HEK293 (cell line): ENCODE measurements around the gene LY6G5B.

Experiments used
- BCL11B ChIP-seq: fragments of 450-650 bp; formaldehyde crosslinking; IDR thresholded peaks from 2 replicates; pipeline ENCODE4 v1.5.1; 2016; ENCODE audit warnings: low read depth, missing biosample characterization, missing genetic modification characterization
- GLI4 ChIP-seq: fragments of 450-650 bp; formaldehyde crosslinking; IDR thresholded peaks from 2 replicates; pipeline ENCODE4 v1.5.1; 2016; ENCODE audit warnings: missing biosample characterization, missing genetic modification characterization
- IKZF3 ChIP-seq: fragments of 450-650 bp; IDR thresholded peaks from 2 replicates; pipeline ENCODE4 v1.5.0; 2018; ENCODE audit warnings: missing biosample characterization, mild to moderate bottlenecking, missing genetic modification characterization, moderate library complexity
- INSM2 ChIP-seq: fragments of 450-650 bp; formaldehyde crosslinking; IDR thresholded peaks from 2 replicates; pipeline ENCODE4 v1.5.1; 2016; ENCODE audit warnings: missing biosample characterization, missing genetic modification characterization
- KLF1 ChIP-seq: fragments of 450-650 bp; formaldehyde crosslinking; IDR thresholded peaks from 2 replicates; pipeline ENCODE4 v1.5.1; 2016; ENCODE audit warnings: missing biosample characterization, missing genetic modification characterization
- KLF10 ChIP-seq: fragments of 450-650 bp; IDR thresholded peaks from 2 replicates; pipeline ENCODE4 v1.5.1; 2018; ENCODE audit warnings: missing biosample characterization, mild to moderate bottlenecking, missing genetic modification characterization
- KLF9 ChIP-seq: fragments of 450-650 bp; formaldehyde crosslinking; IDR thresholded peaks from 2 replicates; pipeline ENCODE4 v1.5.1; 2016; ENCODE audit warnings: missing biosample characterization, missing genetic modification characterization, low read depth
- SALL2 ChIP-seq: fragments of 450-650 bp; formaldehyde crosslinking; IDR thresholded peaks from 2 replicates; pipeline ENCODE4 v1.5.0; 2017; ENCODE audit warnings: missing biosample characterization, mild to moderate bottlenecking, missing genetic modification characterization, borderline replicate concordance
- TSHZ1 ChIP-seq: fragments of 450-650 bp; formaldehyde crosslinking; IDR thresholded peaks from 2 replicates; pipeline ENCODE4 v1.5.1; 2016; ENCODE audit warnings: missing biosample characterization, missing genetic modification characterization, borderline replicate concordance
- WT1 ChIP-seq: fragments of 450-650 bp; formaldehyde crosslinking; IDR thresholded peaks from 2 replicates; pipeline ENCODE4 v1.5.1; 2016; ENCODE audit warnings: missing biosample characterization, missing genetic modification characterization
- YY1 ChIP-seq: fragments of 450-650 bp; formaldehyde crosslinking; IDR thresholded peaks from 2 replicates; pipeline ENCODE4 v1.5.1; 2018; ENCODE audit warnings: missing biosample characterization, missing genetic modification characterization
- ZBTB17 ChIP-seq: fragments of 450-650 bp; formaldehyde crosslinking; IDR thresholded peaks from 2 replicates; pipeline ENCODE4 v1.5.1; 2016; ENCODE audit warnings: missing biosample characterization, missing genetic modification characterization
- ZBTB20 ChIP-seq: fragments of 450-650 bp; formaldehyde crosslinking; IDR thresholded peaks from 2 replicates; pipeline ENCODE4 v1.5.1; 2016; ENCODE audit warnings: missing biosample characterization, missing genetic modification characterization
- ZBTB44 ChIP-seq: fragments of 450-650 bp; IDR thresholded peaks from 2 replicates; pipeline ENCODE4 v1.5.1; 2018; ENCODE audit warnings: missing biosample characterization, mild to moderate bottlenecking, missing genetic modification characterization
- ZBTB48 ChIP-seq: fragments of 450-650 bp; formaldehyde crosslinking; IDR thresholded peaks from 2 replicates; pipeline ENCODE4 v1.5.1; 2016; ENCODE audit warnings: missing biosample characterization, missing genetic modification characterization
- ZEB2 ChIP-seq: fragments of 450-650 bp; formaldehyde crosslinking; IDR thresholded peaks from 2 replicates; pipeline ENCODE4 v1.5.1; 2016; ENCODE audit warnings: missing biosample characterization, missing genetic modification characterization
- ZFP69B ChIP-seq: fragments of 450-650 bp; formaldehyde crosslinking; IDR thresholded peaks from 2 replicates; pipeline ENCODE4 v1.5.1; 2016; ENCODE audit warnings: missing biosample characterization, missing genetic modification characterization
- ZNF175 ChIP-seq: fragments of 450-650 bp; formaldehyde crosslinking; IDR thresholded peaks from 2 replicates; pipeline ENCODE4 v1.5.1; 2016; ENCODE audit warnings: missing biosample characterization, missing genetic modification characterization
- ZNF2 ChIP-seq: fragments of 450-650 bp; formaldehyde crosslinking; IDR thresholded peaks from 2 replicates; pipeline ENCODE4 v1.5.1; 2016; ENCODE audit warnings: missing biosample characterization, missing genetic modification characterization
- ZNF394 ChIP-seq: fragments of 450-650 bp; formaldehyde crosslinking; IDR thresholded peaks from 2 replicates; pipeline ENCODE4 v1.5.1; 2016; ENCODE audit warnings: missing biosample characterization, missing genetic modification characterization, mild to moderate bottlenecking, moderate library complexity, borderline replicate concordance
- ZNF501 ChIP-seq: fragments of 450-650 bp; formaldehyde crosslinking; IDR thresholded peaks from 2 replicates; pipeline ENCODE4 v1.5.1; 2016; ENCODE audit warnings: missing biosample characterization, missing genetic modification characterization
- ZNF555 ChIP-seq: fragments of 450-650 bp; formaldehyde crosslinking; conservative IDR thresholded peaks from 2 replicates; pipeline ENCODE4 v1.5.1; 2017; ENCODE audit warnings: missing biosample characterization, mild to moderate bottlenecking, missing genetic modification characterization, inconsistent platforms
- ZNF596 ChIP-seq: fragments of 450-650 bp; IDR thresholded peaks from 2 replicates; pipeline ENCODE4 v1.5.0; 2018; ENCODE audit warnings: missing biosample characterization, mild to moderate bottlenecking, missing genetic modification characterization, moderate library complexity
- TF ChIP-seq, protein P1 (sequence below): fragments of 450-650 bp; formaldehyde crosslinking; IDR thresholded peaks from 2 replicates; pipeline ENCODE4 v1.5.1; 2017; ENCODE audit warnings: missing biosample characterization, missing genetic modification characterization
- TF ChIP-seq, protein P2 (sequence below): fragments of 450-650 bp; formaldehyde crosslinking; IDR thresholded peaks from 2 replicates; pipeline ENCODE4; 2016; ENCODE audit warnings: missing biosample characterization, missing genetic modification characterization
- TF ChIP-seq, protein P3 (sequence below): fragments of 450-650 bp; formaldehyde crosslinking; IDR thresholded peaks from 2 replicates; pipeline ENCODE4 v1.5.1; 2016; ENCODE audit warnings: missing biosample characterization, missing genetic modification characterization

LY6G5B gene

DNA sequence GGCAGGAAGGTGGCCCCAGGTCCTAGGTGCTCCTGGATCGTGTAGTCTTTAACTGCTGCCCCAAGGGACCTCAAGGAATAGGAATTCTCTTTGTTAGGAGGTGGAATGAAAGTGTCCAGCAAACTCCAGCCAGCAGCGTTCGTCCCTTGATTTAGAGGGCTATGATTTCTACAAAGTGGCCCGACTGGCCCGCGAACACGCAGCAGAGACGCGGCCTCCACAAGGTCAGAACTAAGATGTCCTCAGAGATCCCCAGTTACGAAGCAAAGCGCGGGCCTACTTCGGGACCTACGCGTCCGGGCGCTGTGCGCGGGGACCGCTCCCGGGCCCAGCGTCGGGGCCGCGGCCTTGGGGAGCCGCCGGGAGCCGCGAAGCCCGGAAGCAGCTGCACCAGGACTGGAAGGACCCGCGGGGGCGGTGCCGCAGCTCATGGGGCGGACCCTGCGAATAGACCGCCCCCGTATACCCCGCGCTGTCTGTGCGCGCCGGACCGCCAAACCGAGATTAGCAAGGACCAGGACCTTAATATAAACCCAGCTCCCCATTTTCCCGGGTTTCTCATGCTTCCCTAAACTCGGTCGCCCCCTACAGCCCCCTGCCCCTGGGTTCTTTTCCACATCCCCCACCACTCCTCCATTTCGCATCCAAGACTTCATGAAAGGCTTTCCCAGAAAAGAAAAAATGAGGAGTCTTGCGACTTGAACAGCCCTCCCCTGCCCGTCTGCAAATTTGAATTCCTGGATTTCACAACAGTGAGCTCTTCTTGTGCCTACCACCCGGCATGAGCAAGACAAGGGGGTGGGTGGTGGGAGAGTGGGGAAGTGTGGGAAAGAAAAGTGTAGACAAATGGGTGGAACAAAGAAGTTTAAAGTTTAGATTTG lies 9.2 kb upstream of the LY6G5B start, which contains the start of gene C6orf47 (continued):
- TF ChIP-seq KLF10 (peak; percentile 69), ZBTB17 (peak; percentile 38; the same call in 1 of the 2 replicates), SALL2 (tag by site-specific recombination) (no peak), TSHZ1 (no peak), IKZF3 (tag by site-specific recombination) (peak; percentile 59), ZNF596 (0 out of 2 replicates have a peak, but pooled peaks have one; percentile 25), BCL11B (tag by site-specific recombination) (0 out of 2 replicates have a peak, but pooled peaks have one; percentile 7), ZNF175 (no peak), GLI4 (tag by site-specific recombination) (0 out of 2 replicates have a peak, but pooled peaks have one; percentile 24), ZBTB44 (0 out of 2 replicates have a peak, but pooled peaks have one; percentile 34), ZEB2 (tag by site-specific recombination) (peak; percentile 58), KLF9 (tag by site-specific recombination) (peak; percentile 82), ZNF394 (tag by site-specific recombination) (peak; percentile 35; the same call in 1 of the 2 replicates), ZBTB48 (tag by site-specific recombination) (peak; percentile 74), WT1 (tag by site-specific recombination) (no peak), ZFP69B (tag by site-specific recombination) (peak; percentile 44; the same call in 1 of the 2 replicates), ZNF501 (tag by site-specific recombination) (peak; percentile 49; the same call in 1 of the 2 replicates), INSM2 (tag by site-specific recombination) (no peak), KLF1 (tag by site-specific recombination) (peak; percentile 25; the same call in 1 of the 2 replicates), ZNF555 (tag by site-specific recombination) (no peak), YY1 (tag by site-specific recombination) (no peak), ZBTB20 (tag by site-specific recombination) (peak; percentile 96), ZNF2 (0 out of 2 replicates have a peak, but pooled peaks have one; percentile 16)
- TF ChIP-seq, protein P1, sequence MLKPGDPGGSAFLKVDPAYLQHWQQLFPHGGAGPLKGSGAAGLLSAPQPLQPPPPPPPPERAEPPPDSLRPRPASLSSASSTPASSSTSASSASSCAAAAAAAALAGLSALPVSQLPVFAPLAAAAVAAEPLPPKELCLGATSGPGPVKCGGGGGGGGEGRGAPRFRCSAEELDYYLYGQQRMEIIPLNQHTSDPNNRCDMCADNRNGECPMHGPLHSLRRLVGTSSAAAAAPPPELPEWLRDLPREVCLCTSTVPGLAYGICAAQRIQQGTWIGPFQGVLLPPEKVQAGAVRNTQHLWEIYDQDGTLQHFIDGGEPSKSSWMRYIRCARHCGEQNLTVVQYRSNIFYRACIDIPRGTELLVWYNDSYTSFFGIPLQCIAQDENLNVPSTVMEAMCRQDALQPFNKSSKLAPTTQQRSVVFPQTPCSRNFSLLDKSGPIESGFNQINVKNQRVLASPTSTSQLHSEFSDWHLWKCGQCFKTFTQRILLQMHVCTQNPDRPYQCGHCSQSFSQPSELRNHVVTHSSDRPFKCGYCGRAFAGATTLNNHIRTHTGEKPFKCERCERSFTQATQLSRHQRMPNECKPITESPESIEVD (tag by site-specific recombination) = no peak
- TF ChIP-seq, protein P2, sequence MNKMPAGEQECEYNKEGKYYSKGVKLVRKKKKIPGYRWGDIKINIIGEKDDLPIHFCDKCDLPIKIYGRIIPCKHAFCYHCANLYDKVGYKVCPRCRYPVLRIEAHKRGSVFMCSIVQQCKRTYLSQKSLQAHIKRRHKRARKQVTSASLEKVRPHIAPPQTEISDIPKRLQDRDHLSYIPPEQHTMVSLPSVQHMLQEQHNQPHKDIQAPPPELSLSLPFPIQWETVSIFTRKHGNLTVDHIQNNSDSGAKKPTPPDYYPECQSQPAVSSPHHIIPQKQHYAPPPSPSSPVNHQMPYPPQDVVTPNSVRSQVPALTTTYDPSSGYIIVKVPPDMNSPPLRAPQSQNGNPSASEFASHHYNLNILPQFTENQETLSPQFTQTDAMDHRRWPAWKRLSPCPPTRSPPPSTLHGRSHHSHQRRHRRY = no peak
- TF ChIP-seq, protein P3, sequence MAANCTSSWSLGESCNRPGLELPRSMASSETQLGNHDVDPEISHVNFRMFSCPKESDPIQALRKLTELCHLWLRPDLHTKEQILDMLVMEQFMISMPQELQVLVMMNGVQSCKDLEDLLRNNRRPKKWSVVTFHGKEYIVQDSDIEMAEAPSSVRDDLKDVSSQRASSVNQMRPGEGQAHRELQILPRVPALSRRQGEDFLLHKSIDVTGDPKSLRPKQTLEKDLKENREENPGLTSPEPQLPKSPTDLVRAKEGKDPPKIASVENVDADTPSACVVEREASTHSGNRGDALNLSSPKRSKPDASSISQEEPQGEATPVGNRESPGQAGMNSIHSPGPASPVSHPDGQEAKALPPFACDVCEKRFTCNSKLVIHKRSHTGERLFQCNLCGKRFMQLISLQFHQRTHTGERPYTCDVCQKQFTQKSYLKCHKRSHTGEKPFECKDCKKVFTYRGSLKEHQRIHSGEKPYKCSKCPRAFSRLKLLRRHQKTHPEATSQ (tag by site-specific recombination) = no peak
